MM.1S (cell line): ENCODE data around the gene NSF.
"Not testable (repeated sequence)": the region's sequence is repeated elsewhere in the genome, so short reads cannot be mapped to it uniquely, and the experiment has no call there.

Experiments
- DNase-seq: peaks from one replicate; pipeline ENCODE4 v3.0.0-alpha.2; 2015
- H2AFZ ChIP-seq: fragments of 300-600 bp; sonication (generic); 2 replicates; pipeline ENCODE4 v1.6.0; 2016; ENCODE audit warnings: antibody characterized with exemption, low read length
- H3F3A ChIP-seq: fragments of 300-600 bp; sonication (generic); 2 replicates; pipeline ENCODE4 v1.6.1; 2016; ENCODE audit warnings: mild to moderate bottlenecking, antibody characterized with exemption, low read length, moderate library complexity, mixed read lengths; ENCODE audit not compliant: insufficient read depth
- H3K27ac ChIP-seq: fragments of 300-600 bp; sonication (generic); 2 replicates; pipeline ENCODE4 v1.5.1; 2016; ENCODE audit warnings: mild to moderate bottlenecking, low read length
- H3K27me3 ChIP-seq: fragments of 300-600 bp; sonication (generic); replicated peaks from 2 replicates; pipeline ENCODE4 v1.6.0; 2016; ENCODE audit warnings: low read length; ENCODE audit not compliant: insufficient read depth
- H3K36me3 ChIP-seq: fragments of 300-600 bp; sonication (generic); replicated peaks from 2 replicates; pipeline ENCODE4 v1.6.1; 2016; ENCODE audit warnings: mild to moderate bottlenecking, low read length, mixed read lengths; ENCODE audit not compliant: insufficient read depth
- H3K4me1 ChIP-seq: fragments of 300-600 bp; sonication (generic); 2 replicates; pipeline ENCODE4 v1.6.1; 2016; ENCODE audit warnings: low read length, mixed read lengths
- H3K4me2 ChIP-seq: fragments of 300-600 bp; sonication (generic); 2 replicates; pipeline ENCODE4 v1.6.0; 2016; ENCODE audit warnings: low read depth, low read length
- H3K4me3 ChIP-seq: fragments of 300-600 bp; sonication (generic); 2 replicates; pipeline ENCODE4 v1.5.1; 2016; ENCODE audit warnings: low read length, mixed read lengths
- H3K79me2 ChIP-seq: fragments of 300-600 bp; sonication (generic); 2 replicates; pipeline ENCODE4 v1.6.1; 2016; ENCODE audit warnings: mixed run types, low read length, mixed read lengths
- H3K9ac ChIP-seq: fragments of 300-600 bp; sonication (generic); 2 replicates; pipeline ENCODE4 v1.6.1; 2016; ENCODE audit warnings: low read length, mixed read lengths
- H3K9me2 ChIP-seq: fragments of 300-600 bp; sonication (generic); replicated peaks from 2 replicates; pipeline ENCODE4 v1.6.1; 2016; ENCODE audit warnings: mild to moderate bottlenecking, low read length, mixed read lengths; ENCODE audit not compliant: insufficient read depth
- H3K9me3 ChIP-seq: fragments of 300-600 bp; sonication (generic); replicated peaks from 2 replicates; pipeline ENCODE4 v1.6.1; 2016; ENCODE audit warnings: mild to moderate bottlenecking, low read length, mixed read lengths; ENCODE audit not compliant: insufficient read depth
- H4K20me1 ChIP-seq: fragments of 300-600 bp; sonication (generic); 2 replicates; pipeline ENCODE4 v1.6.1; 2016; ENCODE audit warnings: mild to moderate bottlenecking, low read length, moderate library complexity, mixed read lengths; ENCODE audit not compliant: insufficient read depth
- CTCF ChIP-seq: fragments of 300-600 bp; sonication (generic); IDR thresholded peaks from 2 replicates; pipeline ENCODE4 v1.5.1; 2016; ENCODE audit warnings: antibody characterized with exemption, low read length, mixed read lengths
- EZH2 ChIP-seq: fragments of 300-600 bp; sonication (generic); optimal IDR thresholded peaks from 2 replicates; pipeline ENCODE3; 2017; ENCODE audit warnings: low read depth, mild to moderate bottlenecking, antibody characterized with exemption, low read length, mixed read lengths
- EZH2phosphoT487 ChIP-seq: fragments of 300-600 bp; sonication (generic); IDR thresholded peaks from 2 replicates; pipeline ENCODE4 v1.6.1; 2018; ENCODE audit warnings: antibody characterized with exemption, low read length

Gene NSF

DNA sequence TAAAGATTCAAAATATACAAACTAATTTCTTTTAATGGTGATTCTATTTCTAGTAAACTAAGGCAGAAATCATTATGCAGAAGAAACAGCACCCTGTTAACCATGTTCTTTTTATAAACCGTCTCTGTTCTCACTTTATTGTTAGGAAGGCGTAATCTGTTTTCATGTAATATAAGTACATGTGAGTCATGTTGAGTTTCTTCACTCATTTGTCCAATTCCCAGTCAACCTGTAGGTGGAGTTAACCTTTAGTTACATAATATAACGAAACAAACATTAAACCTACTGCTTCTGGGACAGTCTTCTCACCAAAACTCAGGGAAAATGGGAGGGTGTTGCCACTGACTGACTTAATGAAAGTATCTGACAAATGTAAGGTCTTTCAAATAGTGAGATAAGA is 101.7 kb downstream of the NSF start:
- not testable (repeated sequence) for H4K20me1 ChIP-seq, H3F3A ChIP-seq, H3K27ac ChIP-seq, DNase-seq, H3K9me2 ChIP-seq, H3K4me2 ChIP-seq, H3K9me3 ChIP-seq, H3K4me3 ChIP-seq, H3K79me2 ChIP-seq, H3K27me3 ChIP-seq, H3K4me1 ChIP-seq, H3K36me3 ChIP-seq, H2AFZ ChIP-seq, H3K9ac ChIP-seq

- H3K9me2 ChIP-seq, H3K4me1 ChIP-seq, H4K20me1 ChIP-seq, H3K36me3 ChIP-seq, H3K27me3 ChIP-seq, DNase-seq, H3K4me2 ChIP-seq, H3K27ac ChIP-seq, H3K79me2 ChIP-seq, H2AFZ ChIP-seq, H3K4me3 ChIP-seq, H3K9me3 ChIP-seq, H3F3A ChIP-seq, H3K9ac ChIP-seq: not testable (repeated sequence)
These were observed 102.8 kb downstream of the NSF start for GRCh38 chr17:46693283-46693682.

DNA sequence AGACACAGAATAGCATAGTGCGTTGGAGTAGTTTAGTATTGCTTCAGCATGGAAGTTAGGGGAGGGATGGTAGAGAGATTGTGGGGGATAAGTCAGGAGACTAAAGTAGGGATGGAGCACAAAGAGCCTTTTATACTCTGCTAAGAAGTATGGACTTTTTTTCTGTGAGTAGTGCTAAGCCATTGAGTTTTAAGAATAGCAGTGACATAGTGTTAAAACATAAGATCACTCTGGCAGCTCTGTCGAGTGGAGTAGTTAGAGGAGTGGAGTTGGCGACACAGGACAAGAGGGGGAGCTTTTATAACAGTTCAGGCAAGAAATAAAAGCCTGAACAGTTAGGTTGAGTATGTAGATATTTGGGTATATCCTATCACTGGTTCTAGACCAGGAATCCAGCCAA is 106.1 kb downstream of the NSF start:
- H3K79me2 ChIP-seq, H4K20me1 ChIP-seq, H3F3A ChIP-seq, H3K4me2 ChIP-seq, H3K9me3 ChIP-seq, H2AFZ ChIP-seq, H3K9ac ChIP-seq, H3K27me3 ChIP-seq, DNase-seq, H3K27ac ChIP-seq, H3K36me3 ChIP-seq, H3K4me3 ChIP-seq, H3K9me2 ChIP-seq, H3K4me1 ChIP-seq: not testable (repeated sequence)

GRCh38 chr17:46699014-46699413 is 108.5 kb downstream of the NSF start:
- not testable (repeated sequence) for H3F3A ChIP-seq, H3K9me2 ChIP-seq, H2AFZ ChIP-seq, H3K36me3 ChIP-seq, H3K27ac ChIP-seq, H3K4me3 ChIP-seq, H3K79me2 ChIP-seq, H3K9ac ChIP-seq, H3K9me3 ChIP-seq, DNase-seq, H3K4me1 ChIP-seq, H3K4me2 ChIP-seq, H3K27me3 ChIP-seq, H4K20me1 ChIP-seq

DNA sequence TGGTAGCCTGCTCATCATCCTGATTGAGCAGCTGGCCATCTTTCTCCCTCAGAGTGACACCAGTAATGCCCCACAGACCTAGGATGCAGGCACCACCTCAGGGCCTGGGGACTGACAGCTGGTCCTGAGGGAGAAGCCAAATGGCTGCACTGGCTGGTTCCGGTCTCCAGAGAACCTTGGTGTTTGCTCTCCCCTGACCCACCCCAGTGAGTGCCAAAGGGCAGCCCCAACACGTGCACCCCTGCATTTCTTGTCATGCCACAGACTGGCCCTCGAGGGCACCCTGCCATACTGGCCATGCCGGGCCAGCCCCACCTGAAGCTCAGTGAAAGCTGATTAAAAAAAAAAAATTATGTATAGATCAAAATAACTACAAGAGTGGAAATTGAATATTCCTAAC is 127.5 kb downstream of the NSF start:
- Histone ChIP-seq H3K9me3 (no peaks in the 10 kb centered on the region), H3K36me3 (no peaks in the 10 kb centered on the region), H3F3A (no peaks in the 10 kb centered on the region), H3K9me2 (no peaks in the 10 kb centered on the region), H3K27me3 (no peaks in the 10 kb centered on the region), H3K4me2 (no peak overlapping the region), H3K27ac (no peak overlapping the region), H3K79me2 (no peaks in the 10 kb centered on the region), H2AFZ (no peak overlapping the region), H3K4me3 (no peak overlapping the region), H4K20me1 (no peaks in the 10 kb centered on the region), H3K9ac (no peak overlapping the region), H3K4me1 (no peaks in the 10 kb centered on the region)
- no peak for DNase-seq
- TF ChIP-seq EZH2phosphoT487 (no peak), CTCF (no peak), EZH2 (no peak)
